HG03095 (cell line): ENCODE data around the gene TAS1R3.
A peak's percentile ranks its signal among the peaks of the same experiment; 100 is the strongest.

ENCODE experiments used
- ATAC-seq: cut with Tn5 transposase; IDR thresholded peaks from one replicate; pipeline ENCODE4 v1.9.1; 2021; ENCODE audit warnings: moderate library complexity; ENCODE audit not compliant: unreplicated experiment

The TAS1R3 gene

DNA sequence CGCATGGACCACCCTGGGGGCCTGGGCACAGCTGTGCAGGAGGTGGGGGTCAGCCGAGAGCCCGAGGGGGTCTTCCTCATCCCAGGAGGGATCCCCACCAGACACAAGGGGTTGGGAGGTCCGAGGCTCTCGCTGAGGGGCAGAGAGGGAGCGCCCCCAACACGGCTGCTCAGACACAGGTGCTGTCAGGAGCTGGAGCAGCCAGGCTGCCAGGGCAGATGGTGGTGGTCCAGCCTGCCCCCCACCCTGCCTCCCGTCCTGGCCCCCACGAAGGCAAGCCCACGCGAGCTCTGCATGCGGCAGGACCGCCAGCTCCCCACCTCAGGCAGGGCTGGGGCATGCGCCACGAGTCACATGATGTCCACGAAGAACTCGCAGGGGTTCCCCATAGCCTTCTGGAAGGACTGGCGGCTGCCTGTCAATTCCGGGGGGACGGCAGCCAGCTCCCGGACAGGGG, 4.7 kb downstream of the TAS1R3 start:
- ATAC-seq: no peak

DNA sequence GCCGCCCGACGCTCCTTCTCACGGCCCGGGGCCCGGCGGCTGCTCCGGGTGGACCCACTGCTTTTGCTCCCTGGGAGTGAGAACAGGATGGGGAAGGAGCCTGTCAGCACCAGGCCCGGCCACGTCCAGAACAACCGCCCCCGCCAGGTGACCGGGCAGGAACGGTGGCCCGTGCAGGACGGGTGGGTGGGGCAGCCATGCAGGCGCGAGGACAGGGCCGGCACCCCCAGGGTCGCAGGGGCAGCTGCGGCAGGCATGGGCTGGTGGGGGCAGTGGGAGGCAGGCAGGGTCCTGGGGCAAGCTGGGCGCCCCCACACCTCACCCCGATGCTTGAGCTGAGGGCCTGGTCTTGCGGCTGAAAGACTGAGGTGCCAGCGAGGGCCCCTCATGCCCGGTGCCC, 5.4 kb downstream of the TAS1R3 start:
- no peak for ATAC-seq

DNA sequence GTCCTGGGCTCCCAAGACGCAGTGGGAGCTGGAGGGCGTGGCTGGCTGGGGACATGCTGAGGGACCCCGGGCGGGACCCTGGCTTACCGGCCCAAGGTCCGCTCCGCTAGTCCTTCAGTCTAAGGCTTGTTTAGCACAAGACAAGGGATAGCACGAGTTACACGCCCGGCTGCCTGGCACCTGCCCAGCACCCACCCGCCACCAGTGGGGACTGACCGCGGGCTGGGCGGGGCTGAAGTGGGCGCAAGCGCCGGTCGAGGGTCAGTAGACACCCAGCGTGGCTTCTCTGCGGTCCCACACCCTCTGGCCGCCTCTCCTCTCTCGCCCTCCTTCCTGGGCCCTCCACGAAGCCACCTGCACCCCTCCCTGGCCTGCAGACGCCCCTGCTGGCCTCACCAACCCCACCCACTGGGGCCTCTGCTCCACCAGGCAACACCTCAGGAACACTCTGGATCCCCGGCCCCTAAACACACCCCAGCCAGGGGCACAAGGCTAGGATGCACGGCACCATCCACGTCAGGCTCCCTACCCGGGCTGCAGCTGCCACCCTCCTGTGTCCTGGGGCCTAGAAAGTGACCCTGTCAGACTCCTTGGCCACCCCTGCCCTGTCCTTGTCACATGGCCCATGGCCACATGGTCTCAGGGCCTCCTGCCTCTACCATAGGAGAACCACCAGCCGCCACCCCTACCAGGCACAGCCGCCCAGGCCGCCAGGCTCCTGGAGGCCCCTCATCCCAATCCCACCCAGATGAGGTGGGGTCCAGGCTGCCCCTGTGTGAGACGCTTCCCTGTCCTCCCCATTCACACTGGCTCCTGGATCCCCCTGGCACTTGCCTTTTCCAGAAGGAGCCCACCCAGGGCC, 6.1 kb downstream of the TAS1R3 start:
- ATAC-seq: no peak

DNA sequence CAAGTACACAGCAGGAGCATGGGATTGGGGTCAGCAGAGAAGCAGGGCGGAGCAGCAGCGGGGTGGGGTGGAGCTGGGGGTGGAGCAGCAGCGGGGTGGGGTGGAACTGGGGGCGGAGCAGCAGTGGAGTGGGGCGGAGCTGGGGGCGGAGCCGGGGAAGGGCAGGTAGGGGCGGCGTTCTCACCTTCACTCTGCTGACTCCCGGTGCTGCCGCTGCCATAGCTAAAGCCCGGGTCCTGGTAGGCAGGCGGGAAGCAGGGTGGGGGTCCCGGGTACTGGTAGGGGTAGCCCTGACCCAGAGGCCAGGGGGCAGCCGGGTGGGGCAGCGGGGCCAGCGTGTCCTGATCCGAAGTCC, 6.7 kb downstream of the TAS1R3 start:
- no peak for ATAC-seq

DNA sequence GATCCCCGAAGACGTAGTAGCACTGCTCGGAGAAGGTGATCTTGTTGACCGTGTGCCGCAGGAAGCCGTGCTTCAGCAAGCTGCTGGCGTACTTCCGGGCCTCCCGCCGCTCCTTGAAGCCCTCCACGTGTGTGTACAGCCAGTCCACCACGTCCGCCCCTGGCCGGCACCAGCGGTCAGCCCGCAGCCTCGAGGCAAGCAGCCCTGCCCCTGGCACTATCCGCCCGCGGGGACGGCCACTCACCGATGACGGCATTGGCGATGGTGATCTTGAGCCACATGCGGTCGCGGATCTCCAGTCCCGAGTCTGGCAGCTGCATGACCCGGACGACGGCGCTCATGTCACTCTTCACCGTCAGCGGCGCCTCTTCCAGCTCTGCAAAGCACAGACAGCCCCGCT, 7.2 kb downstream of the TAS1R3 start:
- no peak for ATAC-seq

DNA sequence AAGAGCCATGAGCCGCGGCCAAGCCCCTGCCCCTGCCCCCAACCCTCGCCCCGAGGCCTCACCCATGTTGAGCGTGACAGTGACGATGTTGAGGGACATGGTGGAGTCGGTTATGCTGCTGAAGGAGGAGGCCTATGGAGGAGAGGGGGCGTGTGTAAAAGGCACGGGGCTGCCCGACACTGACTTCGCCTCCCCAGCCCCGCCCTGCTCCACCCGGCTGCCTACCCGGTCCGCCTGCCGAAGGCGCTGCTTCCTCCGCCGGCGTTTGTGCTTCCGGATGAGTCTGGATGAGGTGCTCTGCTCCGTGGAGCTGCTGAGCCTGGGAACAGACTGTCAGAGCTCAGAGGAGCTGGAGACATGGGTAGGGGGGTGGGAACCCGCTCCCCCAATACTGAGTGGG, 9.1 kb downstream of the TAS1R3 start:
- ATAC-seq: no peak

DNA sequence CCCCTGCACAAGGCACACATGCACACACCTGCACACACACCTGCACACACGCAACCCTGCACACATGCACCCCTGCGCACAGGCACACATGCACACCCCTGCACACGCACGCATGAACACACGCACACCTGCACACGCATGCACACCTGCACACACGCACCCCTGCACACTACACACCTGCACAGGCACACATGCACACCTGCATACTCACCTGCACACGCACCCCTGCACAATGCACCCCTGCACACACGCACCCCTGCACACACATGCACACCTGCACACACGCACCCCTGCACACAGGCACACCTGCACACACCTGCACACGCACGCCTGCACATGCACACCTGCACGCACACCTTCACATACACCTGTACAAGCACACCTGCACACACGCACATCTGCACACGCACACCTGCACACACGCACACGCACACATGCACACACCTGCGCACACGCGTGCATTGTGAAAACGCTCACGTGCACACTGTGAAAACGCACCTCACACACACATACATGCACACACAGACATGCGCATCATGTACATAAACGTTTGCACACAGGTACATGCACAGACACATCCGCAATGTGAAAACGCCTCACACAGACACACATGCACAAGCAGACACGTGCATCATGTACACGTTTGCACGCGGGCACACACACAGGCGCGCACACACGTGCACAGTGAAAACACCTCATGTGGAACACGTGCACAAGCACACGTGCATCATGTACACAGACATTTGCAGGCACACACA, 9.9 kb downstream of the TAS1R3 start:
- ATAC-seq: no peak

DNA sequence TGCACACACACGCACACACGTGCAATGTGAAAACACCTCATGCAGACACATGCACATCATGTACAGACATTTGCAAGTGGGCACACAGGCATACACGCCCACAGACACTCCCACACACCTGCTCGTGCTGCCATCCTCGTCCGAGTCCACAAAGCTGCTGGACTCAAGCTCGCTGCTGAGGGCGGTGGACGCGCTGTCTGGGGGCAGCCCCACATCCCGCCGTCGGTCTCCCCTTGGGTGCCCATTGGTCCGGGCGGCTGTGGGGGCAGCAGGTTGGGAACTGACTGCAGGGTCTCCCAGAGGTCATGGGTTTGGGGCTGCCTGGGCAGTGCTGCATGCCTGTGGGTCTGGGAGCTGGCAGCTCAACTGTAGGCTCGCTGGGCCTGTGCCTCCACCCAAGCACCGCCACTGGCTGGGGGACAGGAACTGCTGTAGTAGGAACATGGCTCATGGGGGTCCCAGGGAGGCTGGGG, 10.5 kb downstream of the TAS1R3 start:
- ATAC-seq: no peak

DNA sequence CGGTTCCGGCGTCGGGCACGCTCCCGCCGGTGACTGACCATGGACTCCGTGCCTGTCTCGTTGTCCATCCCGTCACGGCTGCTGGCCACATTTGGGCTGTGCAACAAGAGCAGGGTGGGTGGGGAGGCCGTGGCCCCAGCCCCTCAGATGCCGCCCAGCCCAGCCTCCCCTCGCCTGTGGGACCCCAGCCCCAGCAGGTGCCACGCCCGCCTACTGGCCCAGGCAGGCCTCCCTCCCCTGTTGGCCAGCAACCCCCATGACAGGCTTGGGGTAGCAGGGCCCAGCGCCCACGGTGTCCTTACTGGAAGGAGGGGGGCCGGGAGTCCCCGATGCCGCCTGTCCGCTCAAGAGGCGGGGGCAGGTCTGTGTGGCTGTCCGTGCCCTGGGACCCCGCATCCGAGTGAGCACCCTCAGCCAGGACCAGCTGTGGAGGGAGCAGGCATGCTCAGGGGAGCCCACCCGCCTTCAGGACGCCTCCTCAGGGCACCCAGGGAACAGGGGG, 11.0 kb downstream of the TAS1R3 start:
- no peak for ATAC-seq

DNA sequence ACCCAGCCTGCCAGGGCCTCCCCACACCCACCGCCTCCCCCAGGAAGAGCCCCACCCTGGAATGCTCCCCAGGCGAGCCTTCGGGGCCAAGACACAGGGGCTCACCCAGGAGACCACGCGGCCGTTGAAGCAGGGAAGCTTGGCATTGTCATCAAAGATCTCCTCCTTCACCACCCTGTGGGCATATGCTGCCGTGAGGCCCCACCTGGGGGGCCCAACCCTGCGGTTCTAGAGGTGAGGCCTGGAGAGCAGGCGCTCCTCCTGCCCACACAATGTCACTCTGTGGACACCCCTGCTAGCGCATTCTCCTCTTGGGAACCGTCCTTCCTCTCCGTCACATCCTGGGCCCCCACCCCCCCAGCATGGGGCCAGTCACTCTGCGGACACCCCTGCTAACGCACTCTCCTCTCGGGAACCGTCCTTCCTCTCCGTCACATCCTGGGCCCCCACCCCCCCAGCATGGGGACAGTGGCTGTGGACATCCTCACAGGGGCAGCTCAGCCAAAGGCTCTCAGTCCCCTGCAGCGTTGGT, 11.6 kb downstream of the TAS1R3 start:
- ATAC-seq: no peak

DNA sequence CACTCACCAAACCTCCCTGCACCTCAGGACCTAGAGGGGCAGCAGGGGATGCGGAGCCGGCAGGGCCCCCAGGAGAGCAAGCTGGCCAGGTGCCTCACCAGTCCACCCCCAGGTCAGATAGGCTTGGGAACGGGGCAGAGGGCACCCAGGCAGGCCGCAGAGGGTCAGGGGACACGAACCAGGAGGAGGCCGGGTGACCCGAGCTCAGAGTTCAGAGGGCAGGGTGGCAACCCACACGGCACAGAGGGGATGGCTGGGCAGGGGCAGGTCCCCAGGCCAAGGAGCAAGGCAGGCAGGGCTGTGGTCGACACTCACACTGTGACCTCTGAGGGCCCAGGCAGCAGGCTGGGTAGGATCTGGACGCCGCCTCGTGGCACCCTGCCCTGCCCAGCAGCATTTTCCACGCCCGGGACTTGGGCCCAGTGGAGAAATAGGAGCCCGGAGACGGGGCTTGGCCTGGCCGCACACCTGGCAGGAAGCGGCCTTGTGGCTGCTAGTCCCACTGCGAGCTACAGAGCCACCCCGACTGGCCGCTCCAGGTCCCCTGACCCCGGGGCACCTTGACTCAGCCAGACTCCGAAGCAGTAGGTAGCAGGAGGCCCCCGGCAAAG, 12.8 kb downstream of the TAS1R3 start:
- no peak for ATAC-seq

DNA sequence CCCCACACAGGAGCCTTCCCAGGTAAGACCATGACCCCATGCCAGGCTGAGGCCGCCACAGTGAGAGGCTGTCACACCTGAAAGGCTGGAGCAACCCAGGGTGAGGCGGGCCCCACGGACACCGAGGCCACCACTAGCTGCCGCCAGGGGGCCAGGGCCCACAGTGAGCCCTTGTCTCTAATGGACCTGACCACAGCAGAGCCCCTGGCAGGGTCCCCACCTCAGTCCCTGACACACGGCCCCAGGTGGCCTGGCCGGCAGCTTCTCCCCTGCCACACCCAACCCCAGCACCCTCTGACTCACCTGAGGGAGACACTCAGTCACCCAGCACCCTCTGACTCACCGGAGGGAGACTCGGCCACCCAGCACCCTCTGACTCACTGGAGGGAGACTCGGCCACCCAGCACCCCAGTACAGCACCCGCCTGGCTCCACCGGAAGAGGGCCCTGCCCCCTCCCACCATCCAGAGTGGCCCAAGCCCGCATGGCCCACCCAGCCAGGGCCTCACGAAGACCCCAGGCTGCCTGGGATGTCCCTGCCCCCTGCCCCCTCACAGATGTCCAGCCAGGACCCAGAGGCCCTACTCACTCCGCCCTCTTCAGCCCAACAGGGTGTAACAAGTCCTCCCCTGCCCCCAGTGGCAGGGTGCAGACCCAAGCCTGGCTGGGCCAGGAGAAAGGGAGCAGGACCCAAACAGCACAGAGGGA, 13.7 kb downstream of the TAS1R3 start:
- no peak for ATAC-seq

DNA sequence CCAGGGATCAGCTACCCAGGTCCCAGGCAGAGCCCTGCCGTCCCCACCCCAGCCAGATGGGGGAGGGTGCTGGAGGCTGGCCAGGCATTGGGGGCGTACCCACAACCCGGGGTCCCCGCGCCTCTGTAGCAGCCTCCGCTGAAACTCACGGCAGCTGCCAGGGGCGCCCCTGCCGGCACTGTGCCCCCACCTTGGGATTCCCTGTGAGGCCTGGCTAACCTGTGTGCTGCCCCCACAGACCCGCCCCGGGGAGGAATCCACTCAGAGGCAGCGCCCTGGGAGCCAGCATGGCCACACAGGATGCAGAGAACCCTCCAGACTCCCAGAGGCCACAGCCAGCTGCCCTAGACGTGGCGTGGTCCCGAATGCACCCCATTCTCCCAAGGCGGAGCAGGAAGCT, 14.3 kb downstream of the TAS1R3 start:
- ATAC-seq: no peak

DNA sequence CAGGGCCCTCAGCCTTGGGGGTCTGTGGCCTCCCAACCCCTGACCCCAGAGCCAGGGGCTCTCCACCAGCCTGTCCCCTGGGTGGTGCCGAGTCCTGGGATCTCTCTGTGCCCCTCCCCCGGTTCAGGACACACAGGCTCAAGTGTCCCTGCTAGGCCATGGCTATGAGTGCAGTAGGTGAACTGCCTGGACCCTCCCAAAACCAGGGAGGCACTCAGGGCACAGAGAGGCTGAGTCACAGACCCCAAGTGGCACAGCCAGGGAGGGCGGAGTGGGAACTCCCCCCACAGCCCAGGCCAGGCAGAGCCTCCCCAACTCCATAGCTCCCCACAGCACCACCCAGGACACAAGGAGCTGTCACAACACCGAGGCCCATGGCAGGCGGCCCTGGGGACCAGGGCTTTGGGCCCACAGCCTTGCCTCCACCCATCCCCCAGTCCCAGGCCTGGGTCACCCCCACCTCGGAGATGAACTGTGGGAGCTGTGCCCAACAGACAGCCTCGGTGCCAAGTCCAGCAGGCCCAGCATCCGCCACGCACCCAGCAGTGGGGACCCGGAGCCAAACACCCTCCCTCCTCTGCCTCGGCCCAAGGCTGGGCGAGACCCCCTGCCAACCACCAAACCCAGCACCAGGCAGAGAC, 14.9 kb downstream of the TAS1R3 start:
- ATAC-seq: no peak

DNA sequence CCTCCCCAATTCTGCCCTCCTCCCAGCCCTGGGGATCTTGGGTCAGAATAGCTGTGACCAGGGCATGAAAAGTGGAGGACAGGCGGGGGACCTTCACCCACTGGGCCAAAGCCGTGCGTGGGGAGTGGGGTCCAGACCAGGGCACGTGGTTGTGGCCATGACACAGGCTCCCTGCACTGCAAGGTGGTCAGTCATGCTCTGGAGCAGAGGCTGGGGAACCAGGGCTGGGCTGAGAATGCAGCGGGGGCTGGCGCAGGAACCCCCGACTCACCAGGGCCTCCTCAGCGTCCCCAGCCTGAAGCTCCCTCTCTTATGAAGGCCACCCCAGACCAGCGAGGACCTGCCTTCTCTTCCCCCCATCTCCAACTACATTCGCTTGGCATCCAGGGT, 15.4 kb downstream of the TAS1R3 start:
- no peak for ATAC-seq

DNA sequence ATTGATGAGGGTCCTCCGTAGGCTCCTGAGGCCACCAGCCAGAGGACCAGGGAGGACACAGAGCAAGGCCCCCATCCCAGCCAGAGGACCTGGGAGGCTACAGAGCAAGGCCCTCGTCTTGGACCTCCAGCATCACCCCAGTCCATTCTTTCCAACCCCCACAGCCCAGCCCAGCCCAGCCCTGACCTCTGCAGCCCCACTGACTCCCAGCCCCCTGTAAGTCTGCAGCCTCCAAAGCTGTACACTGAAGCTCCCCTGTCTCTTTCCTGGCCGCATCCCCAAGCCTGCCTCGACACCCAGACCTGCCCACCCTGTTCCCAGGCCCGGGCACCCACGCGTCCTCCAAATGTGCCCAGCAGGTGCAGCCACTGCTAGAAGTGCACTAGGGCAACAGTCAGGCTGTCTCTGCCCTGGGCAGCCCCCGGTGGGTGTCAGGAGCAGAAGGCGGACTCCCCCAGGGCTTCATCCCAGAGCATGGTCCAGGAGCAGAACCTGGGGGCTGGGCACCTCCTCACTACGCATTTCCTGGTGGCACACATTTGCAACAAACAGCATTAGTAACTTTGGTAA, 16.0 kb downstream of the TAS1R3 start:
- no peak for ATAC-seq

DNA sequence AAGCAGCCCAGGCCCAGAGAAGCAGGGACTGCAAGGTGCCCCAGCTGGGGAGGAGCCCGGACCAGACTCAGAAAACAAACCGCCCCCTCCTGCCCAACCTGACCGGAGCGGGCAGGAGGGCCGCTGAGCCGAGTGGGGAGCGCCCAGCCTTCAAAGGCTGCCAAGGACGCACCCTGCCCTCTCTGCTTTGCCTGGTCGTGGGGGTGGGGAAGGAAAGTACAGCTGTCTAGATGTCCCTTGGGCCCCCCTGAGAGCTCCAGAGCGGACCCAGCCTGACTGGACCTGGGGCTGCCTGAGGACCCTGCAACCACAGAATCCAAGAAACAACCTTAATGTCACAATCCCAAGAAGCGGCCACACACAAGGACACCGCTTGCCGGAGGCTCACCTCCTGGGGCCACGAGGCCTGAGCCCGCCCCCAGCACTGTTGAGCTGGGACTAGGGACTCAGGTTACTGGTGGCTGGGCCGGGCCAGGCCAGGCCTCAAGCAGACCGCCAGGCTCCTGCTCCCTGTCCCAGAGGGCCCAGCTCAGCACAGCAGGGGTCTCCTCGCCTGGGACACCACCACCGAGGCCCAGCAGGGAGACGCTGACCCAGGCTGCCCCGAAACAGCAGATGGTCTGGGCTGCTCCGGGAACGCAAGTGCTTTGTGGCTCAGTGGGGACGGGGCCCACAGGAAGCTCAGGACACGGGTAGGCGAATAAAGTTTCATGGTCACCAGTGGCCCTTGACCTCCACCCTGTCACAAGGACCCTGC, 16.8 kb downstream of the TAS1R3 start:
- ATAC-seq: no peak

DNA sequence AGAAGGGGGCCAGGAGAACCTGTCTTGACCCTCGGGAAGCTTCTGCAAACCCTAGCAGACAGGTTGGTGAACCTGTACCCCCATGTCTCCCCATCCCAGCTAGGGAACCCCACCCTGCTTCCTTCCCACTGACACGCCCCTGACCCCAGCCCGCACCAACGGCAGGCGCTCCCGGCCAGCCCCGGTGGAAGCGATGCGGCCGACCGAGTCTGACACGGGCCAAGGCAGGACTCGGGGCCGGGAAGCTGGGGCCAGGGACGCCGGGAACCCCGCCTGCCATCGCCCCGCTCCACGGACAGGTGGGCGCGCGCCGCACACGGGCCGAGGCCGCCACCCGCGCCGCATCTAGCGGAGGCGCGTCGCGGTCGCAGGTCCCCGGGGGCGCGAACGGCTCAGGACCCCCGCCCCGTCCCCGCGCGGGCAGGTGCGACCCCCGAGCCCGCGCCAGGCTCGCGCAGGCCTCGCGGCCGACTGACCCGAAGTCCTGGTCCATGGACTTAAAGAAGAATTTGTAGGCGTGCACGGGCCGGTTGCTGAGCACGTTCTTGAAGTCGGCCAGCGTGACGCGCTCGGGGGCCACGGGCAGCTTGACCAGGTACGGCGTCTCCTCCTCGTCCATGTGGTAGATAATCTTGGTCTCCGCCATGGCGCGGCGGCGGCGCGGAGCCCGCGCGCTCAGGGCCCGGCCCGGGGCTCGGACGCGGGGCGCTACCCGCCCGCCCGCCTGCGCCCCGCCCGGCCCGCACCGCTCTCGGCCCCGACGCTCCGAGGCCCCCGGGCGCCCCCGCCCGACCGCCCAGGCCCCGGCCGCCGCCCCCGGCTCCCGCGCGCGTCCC, 17.6 kb downstream of the TAS1R3 start:
- peak; percentile 16 for ATAC-seq
